SK-N-SH (cell line): ENCODE measurements around the gene HSPA12A.

ENCODE experiments used
- CHD2 ChIP-seq: fragments of 150-350 bp; IDR thresholded peaks from 2 replicates; pipeline ENCODE4 v1.6.1; 2018; ENCODE audit warnings: low read length; ENCODE audit not compliant: partially characterized antibody
- CTCF ChIP-seq: fragments of 200-600 bp; sonication (generic); IDR thresholded peaks from 2 replicates; pipeline ENCODE4 v1.6.1; 2017; ENCODE audit warnings: antibody characterized with exemption, mild to moderate bottlenecking, moderate library complexity
- ELF1 ChIP-seq: IDR thresholded peaks from 2 replicates; pipeline ENCODE4 v1.4.0; 2012
- JUND ChIP-seq: IDR thresholded peaks from 2 replicates; pipeline ENCODE4 v1.4.0; 2012
- POLR2AphosphoS5 ChIP-seq: IDR thresholded peaks from 2 replicates; pipeline ENCODE4 v1.6.1; 2012; ENCODE audit warnings: low read depth, low read length
- RAD21 ChIP-seq: IDR thresholded peaks from 2 replicates; pipeline ENCODE4 v1.6.1; 2012; ENCODE audit warnings: mild to moderate bottlenecking, low read length
- RCOR1 ChIP-seq: fragments of 150-350 bp; IDR thresholded peaks from 2 replicates; pipeline ENCODE4 v1.6.1; 2017; ENCODE audit warnings: antibody characterized with exemption, low read length
- USF1 ChIP-seq: IDR thresholded peaks from 2 replicates; pipeline ENCODE4 v1.4.0; 2012; ENCODE audit warnings: low read depth, borderline replicate concordance
- YY1 ChIP-seq: IDR thresholded peaks from 2 replicates; pipeline ENCODE4 v1.4.0; 2012; ENCODE audit warnings: low read depth, mild to moderate bottlenecking
- TF ChIP-seq, protein P1 (sequence below): fragments of 150-350 bp; IDR thresholded peaks from 2 replicates; pipeline ENCODE4 v1.6.1; 2017; ENCODE audit warnings: antibody characterized with exemption, low read length, low read depth, borderline replicate concordance
- TF ChIP-seq, protein P2 (sequence below): IDR thresholded peaks from 2 replicates; pipeline ENCODE4 v1.4.0; 2012; ENCODE audit warnings: low read depth

DNA sequence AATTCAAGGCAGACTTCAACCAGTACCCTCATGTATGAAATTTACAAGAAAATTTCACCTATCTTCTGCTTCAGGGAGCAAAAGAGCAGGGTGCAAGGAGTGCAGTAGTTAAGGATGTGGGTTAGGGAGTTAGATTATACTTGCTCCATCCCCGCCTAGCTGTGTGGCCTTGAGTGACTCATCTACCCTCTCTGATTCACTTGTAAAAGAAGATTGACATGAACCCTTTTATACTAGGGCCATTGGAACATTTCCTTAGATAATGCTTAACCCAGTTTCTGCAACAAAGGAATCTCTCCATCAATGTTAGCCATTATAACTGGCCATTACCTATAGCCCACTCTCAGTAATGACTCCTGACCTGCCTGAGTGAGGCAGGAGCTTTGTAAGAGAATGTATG lies 10.2 kb upstream of the HSPA12A start:
- TF ChIP-seq JUND (no peak), CTCF (no peak), RCOR1 (no peak), YY1 (no peak), ELF1 (no peak), USF1 (no peak), CHD2 (no peak), RAD21 (no peak), POLR2AphosphoS5 (no peak)
- TF ChIP-seq, protein P1, sequence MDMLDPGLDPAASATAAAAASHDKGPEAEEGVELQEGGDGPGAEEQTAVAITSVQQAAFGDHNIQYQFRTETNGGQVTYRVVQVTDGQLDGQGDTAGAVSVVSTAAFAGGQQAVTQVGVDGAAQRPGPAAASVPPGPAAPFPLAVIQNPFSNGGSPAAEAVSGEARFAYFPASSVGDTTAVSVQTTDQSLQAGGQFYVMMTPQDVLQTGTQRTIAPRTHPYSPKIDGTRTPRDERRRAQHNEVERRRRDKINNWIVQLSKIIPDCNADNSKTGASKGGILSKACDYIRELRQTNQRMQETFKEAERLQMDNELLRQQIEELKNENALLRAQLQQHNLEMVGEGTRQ = no peak
- TF ChIP-seq, protein P2, sequence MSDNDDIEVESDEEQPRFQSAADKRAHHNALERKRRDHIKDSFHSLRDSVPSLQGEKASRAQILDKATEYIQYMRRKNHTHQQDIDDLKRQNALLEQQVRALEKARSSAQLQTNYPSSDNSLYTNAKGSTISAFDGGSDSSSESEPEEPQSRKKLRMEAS = no peak
